Transverse colon (tissue), 4 donors: ENCODE measurements around the gene MPV17L2.

Experiments used
- CTCF ChIP-seq, 5 experiments: fragments of 200-600 bp in 3 of 5; fragments of 450-650 bp in 2 of 5; sonication (generic) in 3 of 5; IDR thresholded peaks; 1 replicate in 2 of 5; 2 replicates in 3 of 5; pipeline ENCODE4 v1.5.1; 2016 to 2017; ENCODE audit warnings: antibody characterized with exemption in 5 of 5, inconsistent platforms in 3 of 5, mild to moderate bottlenecking in 2 of 5, moderate library complexity in 1 of 5
- POLR2A ChIP-seq: fragments of 450-650 bp; IDR thresholded peaks from one replicate; pipeline ENCODE4 v1.6.1; 2016; ENCODE audit warnings: antibody characterized with exemption, mild to moderate bottlenecking, moderate library complexity
- POLR2AphosphoS5 ChIP-seq, 3 donors: sonication (generic); formaldehyde crosslinking; IDR thresholded peaks; one replicate each; pipeline ENCODE4 v1.6.1; 2016; ENCODE audit warnings: antibody characterized with exemption in 3 of 3

DNA sequence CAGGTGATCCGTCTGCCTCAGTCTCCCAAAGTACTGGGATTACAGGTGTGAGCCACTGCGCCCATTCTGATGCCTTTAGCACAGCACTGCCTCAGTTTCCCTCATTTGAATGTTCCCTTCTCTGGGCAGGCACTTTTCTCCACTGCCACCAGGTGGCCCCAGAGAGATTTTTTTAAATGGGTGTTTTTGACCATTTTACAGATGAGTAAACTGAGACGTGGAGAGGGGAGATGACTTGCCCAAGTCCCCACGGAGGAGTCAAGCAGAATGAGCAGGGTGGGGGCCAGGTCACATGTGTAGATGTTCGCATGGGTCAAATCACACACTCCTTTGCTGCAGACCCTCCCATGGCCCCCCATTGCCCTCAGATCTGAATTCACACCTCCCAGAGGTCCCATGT lies 36.5 kb downstream of the MPV17L2 start:
- peak; percentile 33 to 45 (median 39) for TF ChIP-seq CTCF (IDR thresholded peaks at IDR 0.05)
- TF ChIP-seq POLR2A, result no peak
- no peak for TF ChIP-seq POLR2AphosphoS5 (IDR thresholded peaks at IDR 0.05)
